GM18861 (cell line): ENCODE results near the gene LEFTY2.
"Not testable (repeated sequence)": the region's sequence is repeated elsewhere in the genome, so short reads cannot be mapped to it uniquely, and the experiment has no call there.

Source experiments
- ATAC-seq: cut with Tn5 transposase; IDR thresholded peaks from one replicate; pipeline ENCODE4 v1.9.1; 2021; ENCODE audit not compliant: unreplicated experiment

LEFTY2 gene

GRCh38 chr1:225941187-225941941 lies at the start of gene LEFTY2:
TSS of gene LEFTY2 (minus strand) at chr1:225941220. CDS start at chr1:225941140, 80 bp downstream.
- ATAC-seq = no peak

GRCh38 chr1:225987491-225988316 lies 46.7 kb upstream of the LEFTY2 start:
- ATAC-seq = no peak

- no peak for ATAC-seq
These were observed 40.7 kb upstream of the LEFTY2 start for GRCh38 chr1:225981714-225982113.

- no peak for ATAC-seq
These were observed 39.2 kb upstream of the LEFTY2 start for GRCh38 chr1:225980005-225980836.

GRCh38 chr1:225979421-225979820 lies 38.4 kb upstream of the LEFTY2 start:
- no peak for ATAC-seq

- peak; percentile 74 for ATAC-seq
These were observed 37.1 kb upstream of the LEFTY2 start for GRCh38 chr1:225977937-225978748.

GRCh38 chr1:225975146-225975545 lies 34.1 kb upstream of the LEFTY2 start:
- not testable (repeated sequence) for ATAC-seq

GRCh38 chr1:225974454-225974853 lies 33.4 kb upstream of the LEFTY2 start:
- no peak for ATAC-seq

GRCh38 chr1:225973158-225973557 lies 32.1 kb upstream of the LEFTY2 start:
- ATAC-seq = no peak

- no peak for ATAC-seq
These were observed 31.5 kb upstream of the LEFTY2 start for GRCh38 chr1:225972344-225973152.

- ATAC-seq = not testable (repeated sequence)
These were observed 29.7 kb upstream of the LEFTY2 start for GRCh38 chr1:225970592-225971157.

- ATAC-seq = not testable (repeated sequence)
These were observed 28.7 kb upstream of the LEFTY2 start for GRCh38 chr1:225969751-225970150.

GRCh38 chr1:225965231-225965630 lies 24.2 kb upstream of the LEFTY2 start:
- ATAC-seq = no peak

- ATAC-seq = no peak
These were observed 22.9 kb upstream of the LEFTY2 start for GRCh38 chr1:225963735-225964530.

- ATAC-seq = peak; percentile 51
These were observed 21.5 kb upstream of the LEFTY2 start for GRCh38 chr1:225962440-225962975.

GRCh38 chr1:225961659-225962439 lies 20.8 kb upstream of the LEFTY2 start:
- no peak for ATAC-seq

- ATAC-seq = no peak
These were observed 17.0 kb upstream of the LEFTY2 start for GRCh38 chr1:225958041-225958440.
